Natural killer cell (primary cell): ENCODE data around the gene DEAF1. TPM values are rescaled to one million over a fixed set of nuclear protein-coding genes. Genes with fewer than 3 reads are reported as not detected.

ENCODE experiments used
- ATAC-seq, 3 donors: fragments of 150-1000 bp in 2 of 3; fragments of 200-7000 bp in 1 of 3; cut with Tn5 transposase; 1 replicate in 1 of 3; 2 replicates in 2 of 3; pipeline ENCODE4 v1.10.0; 2021; ENCODE audit warnings: mild to moderate bottlenecking in 2 of 3, moderate library complexity in 2 of 3
- DNase-seq, 2 donors: peaks; one replicate each; pipeline versions ENCODE4 v3.0.0 to v3.0.0-alpha.2; 2013 to 2021; ENCODE audit warnings: mixed read lengths in 1 of 2
- H3K27ac ChIP-seq: one replicate; pipeline ENCODE4 v1.5.1; 2013; ENCODE audit warnings: mild to moderate bottlenecking, low read length
- H3K27me3 ChIP-seq: one replicate; pipeline ENCODE4 v1.6.1; 2013; ENCODE audit warnings: low read length; ENCODE audit not compliant: control insufficient read depth, insufficient read depth
- H3K36me3 ChIP-seq: one replicate; pipeline ENCODE4 v1.6.1; 2013; ENCODE audit warnings: low read length; ENCODE audit not compliant: control insufficient read depth, insufficient read depth
- H3K4me1 ChIP-seq: one replicate; pipeline ENCODE4 v1.6.1; 2013; ENCODE audit warnings: low read length; ENCODE audit not compliant: control insufficient read depth, insufficient read depth
- H3K4me3 ChIP-seq: one replicate; pipeline ENCODE4 v1.5.1; 2013; ENCODE audit warnings: low read length
- H3K9me3 ChIP-seq: one replicate; pipeline ENCODE4 v1.6.1; 2013; ENCODE audit warnings: low read length; ENCODE audit not compliant: control insufficient read depth, insufficient read depth
- H3K27ac Mint-ChIP-seq, 2 donors: one replicate each; pipeline ENCODE4 v1.8.0; 2022; ENCODE audit warnings: mild to moderate bottlenecking in 2 of 2, mixed read lengths in 2 of 2, moderate library complexity in 1 of 2
- H3K27me3 Mint-ChIP-seq, 2 donors: one replicate each; pipeline ENCODE4 v1.8.0; 2022; ENCODE audit warnings: low read depth in 2 of 2, mixed read lengths in 2 of 2
- H3K36me3 Mint-ChIP-seq: one replicate; pipeline ENCODE4 v1.8.0; 2022; ENCODE audit warnings: mixed read lengths
- H3K4me1 Mint-ChIP-seq, 2 donors: one replicate each; pipeline ENCODE4 v1.8.0; 2022; ENCODE audit warnings: mixed read lengths in 2 of 2
- H3K4me3 Mint-ChIP-seq: one replicate; pipeline ENCODE4 v1.8.0; 2022; ENCODE audit warnings: mild to moderate bottlenecking, moderate library complexity, mixed read lengths
- H3K9me3 Mint-ChIP-seq, 2 donors: one replicate each; pipeline ENCODE4 v1.8.0; 2022; ENCODE audit warnings: mixed read lengths in 2 of 2
- CTCF ChIP-seq: fragments of 200-600 bp; IDR thresholded peaks from one replicate; pipeline ENCODE4 v1.8.0; 2022; ENCODE audit warnings: antibody characterized with exemption
- WGBS: methylation state at CpG from one replicate; pipeline ENCODE4 v1.1.7; 2013; ENCODE audit warnings: missing lambda C conversion rate; ENCODE audit not compliant: insufficient coverage; 5-methylcytosine and 5-hydroxymethylcytosine counted together
- intact Hi-C: fragments of 100-400 bp; cut with micrococcal nuclease; formaldehyde crosslinking; loops from one replicate; pipeline ENCODE4 v1.14.2; 2022
- total RNA-seq, 4 donors: library from RNA; stranded (reverse); fragments of 120-200 nt in 1 of 4; gene quantifications; one replicate each; pipeline versions ENCODE4 v1.2.3 to v1.2.4, GENCODE V29; 2013 to 2022

The DEAF1 gene
- total RNA-seq, 3 donors from 2014 or later (not counting 1 experiment from before 2014, with no cell fraction given): 25.9 to 26.9 (median 26.8) TPM

- H3K27me3 Mint-ChIP-seq: peaks cover 0 to 13% of the 10 kb centered on the region in 2 donors
- Histone ChIP-seq H3K4me1 (peaks cover 18% of the 10 kb centered on the region), H3K36me3 (no peaks in the 10 kb centered on the region), H3K27ac (no peak overlapping the region), H3K9me3 (no peaks in the 10 kb centered on the region), H3K27me3 (peaks cover 14% of the 10 kb centered on the region), H3K4me3 (no peak overlapping the region)
- no peak for ATAC-seq
- H3K9me3 Mint-ChIP-seq: no peaks in the 10 kb centered on the region
- 81% methylated on average over 26 of the region's 27 CpGs for WGBS
- H3K4me1 Mint-ChIP-seq: no peaks in the 10 kb centered on the region
- intact Hi-C loops: no loop called here
- H3K36me3 Mint-ChIP-seq: no peaks in the 10 kb centered on the region
- no peak overlapping the region for H3K4me3 Mint-ChIP-seq
- TF ChIP-seq CTCF: no peak
- no peak for DNase-seq
- H3K27ac Mint-ChIP-seq: no peak overlapping the region
Measured at GRCh38 chr11:709109-709997, 14.3 kb upstream of the DEAF1 start.

GRCh38 chr11:708511-708910, 13.5 kb upstream of the DEAF1 start:
- Mint-ChIP-seq H3K27me3 (peaks cover 0 to 13% of the 10 kb centered on the region in 2 donors), H3K36me3 (no peaks in the 10 kb centered on the region), H3K4me1 (peaks cover 0 to 3% of the 10 kb centered on the region in 2 donors), H3K4me3 (no peak overlapping the region), H3K9me3 (no peaks in the 10 kb centered on the region), H3K27ac (no peak overlapping the region)
- Histone ChIP-seq H3K9me3 (no peaks in the 10 kb centered on the region), H3K4me1 (peaks cover 19% of the 10 kb centered on the region), H3K4me3 (no peak overlapping the region), H3K27me3 (peaks cover 14% of the 10 kb centered on the region), H3K27ac (no peak overlapping the region), H3K36me3 (no peaks in the 10 kb centered on the region)
- ATAC-seq (no peak), DNase-seq (no peak)
- WGBS: 59% methylated on average over 5 of the region's 7 CpGs
- intact Hi-C loops: no loop called here
- no peak for TF ChIP-seq CTCF

- no peaks in the 10 kb centered on the region for H3K9me3 ChIP-seq
- no peaks in the 10 kb centered on the region for H3K9me3 Mint-ChIP-seq
- no peak overlapping the region for H3K27ac Mint-ChIP-seq
- H3K4me3 ChIP-seq: no peak overlapping the region
- H3K27me3 Mint-ChIP-seq: peaks cover 0 to 13% of the 10 kb centered on the region in 2 donors
- H3K36me3 ChIP-seq: no peaks in the 10 kb centered on the region
- 90% methylated on average over 16 of the region's 16 CpGs for WGBS
- DNase-seq (no peak), ATAC-seq (no peak)
- H3K27ac ChIP-seq: no peak overlapping the region
- TF ChIP-seq CTCF: no peak
- H3K4me1 Mint-ChIP-seq: peaks cover 0 to 6% of the 10 kb centered on the region in 2 donors
- no peak overlapping the region for H3K4me3 Mint-ChIP-seq
- intact Hi-C loops: no loop called here
- peaks cover 24% of the 10 kb centered on the region for H3K4me1 ChIP-seq
- peaks cover 14% of the 10 kb centered on the region for H3K27me3 ChIP-seq
- H3K36me3 Mint-ChIP-seq: no peaks in the 10 kb centered on the region
Measured at GRCh38 chr11:707817-708420, 12.9 kb upstream of the DEAF1 start.
